ENCODE data around the gene TMEM40.

Gene TMEM40

GRCh38 chr3:12773030-12773709, 14.1 kb upstream of the TMEM40 start:
- Histone ChIP-seq H3K79me1 (ENCODE audit: low read depth, low read length) (no peaks in the 10 kb centered on the region), H3K4me3 (ENCODE audit: low read length in 2 of 2) (no peak overlapping the region), H2BK15ac (ENCODE audit: low read length) (no peak overlapping the region), H2BK5ac (ENCODE audit: low read length) (no peak overlapping the region), H4K91ac (ENCODE audit: low read depth, low read length, poor library complexity) (no peak overlapping the region), H3K4me1 (ENCODE audit: control insufficient read depth in 2 of 2, insufficient read depth in 1 of 2, low read depth in 1 of 2, low read length in 2 of 2) (no peaks in the 10 kb centered on the region), H2BK120ac (ENCODE audit: low read depth, low read length) (no peak overlapping the region), H3K4me2 (ENCODE audit: insufficient read depth, low read length, poor library complexity, severe bottlenecking) (no peak overlapping the region), H3K27me3 (ENCODE audit: control insufficient read depth in 3 of 3, insufficient read depth in 3 of 3, low read depth in 1 of 3, low read length in 3 of 3) (no peaks in the 10 kb centered on the region), H3K18ac (ENCODE audit: low read length) (no peak overlapping the region), H3K14ac (ENCODE audit: low read length) (no peak overlapping the region), H2BK12ac (ENCODE audit: low read length) (no peak overlapping the region), H3K36me3 (replicated peaks in 1 of 2; ENCODE audit: control insufficient read depth in 2 of 2, insufficient read depth in 2 of 2, low read length in 2 of 2) (no peaks in the 10 kb centered on the region), H4K8ac (ENCODE audit: low read depth, low read length) (no peak overlapping the region), H3K4ac (ENCODE audit: low read length) (no peak overlapping the region), H3K27ac (replicated peaks; ENCODE audit: low read length) (no peak overlapping the region), H3K9ac (ENCODE audit: low read depth, low read length, poor library complexity) (no peak overlapping the region), H3K9me3 (replicated peaks in 1 of 2; ENCODE audit: control insufficient read depth in 2 of 2, insufficient read depth in 1 of 2, low read depth in 1 of 2, low read length in 2 of 2) (no peaks in the 10 kb centered on the region), H2AK5ac (ENCODE audit: low read depth, low read length) (no peak overlapping the region), H2AFZ (ENCODE audit: low read length) (no peak overlapping the region), H3K23ac (ENCODE audit: low read depth, low read length, poor library complexity) (no peak overlapping the region)
- no CpG with 5 or more reads among the region's 2 CpGs for WGBS, 2 donors (ENCODE audit: extremely low coverage in 2 of 2, insufficient read length in 2 of 2, insufficient replicate concordance in 1 of 2)
- DNase-seq (ENCODE audit: low spot score), result no peak

- no peaks in the 10 kb centered on the region for H3K27me3 ChIP-seq (ENCODE audit: control insufficient read depth in 3 of 3, insufficient read depth in 3 of 3, low read depth in 1 of 3, low read length in 3 of 3)
- no CpG with 5 or more reads among the region's 5 CpGs for WGBS, 2 donors (ENCODE audit: extremely low coverage in 2 of 2, insufficient read length in 2 of 2, insufficient replicate concordance in 1 of 2)
- DNase-seq (ENCODE audit: low spot score), result no peak
- H3K4ac ChIP-seq (ENCODE audit: low read length), result no peak overlapping the region
- H2AK5ac ChIP-seq (ENCODE audit: low read depth, low read length), result no peak overlapping the region
- no peaks in the 10 kb centered on the region for H3K79me1 ChIP-seq (ENCODE audit: low read depth, low read length)
- H3K23ac ChIP-seq (ENCODE audit: low read depth, low read length, poor library complexity), result no peak overlapping the region
- no peak overlapping the region for H2BK12ac ChIP-seq (ENCODE audit: low read length)
- no peak overlapping the region for H2BK120ac ChIP-seq (ENCODE audit: low read depth, low read length)
- no peak overlapping the region for H2BK15ac ChIP-seq (ENCODE audit: low read length)
- no peak overlapping the region for H3K9ac ChIP-seq (ENCODE audit: low read depth, low read length, poor library complexity)
- H3K9me3 ChIP-seq (replicated peaks in 1 of 2; ENCODE audit: control insufficient read depth in 2 of 2, insufficient read depth in 1 of 2, low read depth in 1 of 2, low read length in 2 of 2), result no peaks in the 10 kb centered on the region
- no peaks in the 10 kb centered on the region for H3K4me1 ChIP-seq (ENCODE audit: control insufficient read depth in 2 of 2, insufficient read depth in 1 of 2, low read depth in 1 of 2, low read length in 2 of 2)
- H4K91ac ChIP-seq (ENCODE audit: low read depth, low read length, poor library complexity), result no peak overlapping the region
- H3K4me3 ChIP-seq (ENCODE audit: low read length in 2 of 2), result no peak overlapping the region
- H4K8ac ChIP-seq (ENCODE audit: low read depth, low read length), result no peak overlapping the region
- H3K18ac ChIP-seq (ENCODE audit: low read length), result no peak overlapping the region
- no peak overlapping the region for H3K4me2 ChIP-seq (ENCODE audit: insufficient read depth, low read length, poor library complexity, severe bottlenecking)
- no peak overlapping the region for H3K14ac ChIP-seq (ENCODE audit: low read length)
- no peak overlapping the region for H3K27ac ChIP-seq (replicated peaks; ENCODE audit: low read length)
- H2BK5ac ChIP-seq (ENCODE audit: low read length), result no peak overlapping the region
- no peaks in the 10 kb centered on the region for H3K36me3 ChIP-seq (replicated peaks in 1 of 2; ENCODE audit: control insufficient read depth in 2 of 2, insufficient read depth in 2 of 2, low read length in 2 of 2)
- H2AFZ ChIP-seq (ENCODE audit: low read length), result no peak overlapping the region
Measured at GRCh38 chr3:12772462-12772861, 13.4 kb upstream of the TMEM40 start.

GRCh38 chr3:12771236-12771635, 12.2 kb upstream of the TMEM40 start:
- Histone ChIP-seq H3K9me3 (replicated peaks in 1 of 2; ENCODE audit: control insufficient read depth in 2 of 2, insufficient read depth in 1 of 2, low read depth in 1 of 2, low read length in 2 of 2) (no peaks in the 10 kb centered on the region), H3K4me2 (ENCODE audit: insufficient read depth, low read length, poor library complexity, severe bottlenecking) (no peak overlapping the region), H2BK12ac (ENCODE audit: low read length) (no peak overlapping the region), H3K27me3 (ENCODE audit: control insufficient read depth in 3 of 3, insufficient read depth in 3 of 3, low read depth in 1 of 3, low read length in 3 of 3) (peaks cover 0 to 6% (median 0%) of the 10 kb centered on the region in 3 experiments), H4K91ac (ENCODE audit: low read depth, low read length, poor library complexity) (no peak overlapping the region), H3K23ac (ENCODE audit: low read depth, low read length, poor library complexity) (no peak overlapping the region), H3K4me3 (ENCODE audit: low read length in 2 of 2) (no peak overlapping the region), H3K36me3 (replicated peaks in 1 of 2; ENCODE audit: control insufficient read depth in 2 of 2, insufficient read depth in 2 of 2, low read length in 2 of 2) (no peaks in the 10 kb centered on the region), H2AK5ac (ENCODE audit: low read depth, low read length) (no peak overlapping the region), H3K27ac (replicated peaks; ENCODE audit: low read length) (no peak overlapping the region), H3K14ac (ENCODE audit: low read length) (no peak overlapping the region), H2AFZ (ENCODE audit: low read length) (no peak overlapping the region), H2BK15ac (ENCODE audit: low read length) (no peak overlapping the region), H3K4me1 (ENCODE audit: control insufficient read depth in 2 of 2, insufficient read depth in 1 of 2, low read depth in 1 of 2, low read length in 2 of 2) (no peaks in the 10 kb centered on the region), H3K18ac (ENCODE audit: low read length) (no peak overlapping the region), H3K9ac (ENCODE audit: low read depth, low read length, poor library complexity) (no peak overlapping the region), H2BK5ac (ENCODE audit: low read length) (no peak overlapping the region), H3K79me1 (ENCODE audit: low read depth, low read length) (no peaks in the 10 kb centered on the region), H3K4ac (ENCODE audit: low read length) (no peak overlapping the region), H4K8ac (ENCODE audit: low read depth, low read length) (no peak overlapping the region), H2BK120ac (ENCODE audit: low read depth, low read length) (no peak overlapping the region)
- WGBS, 2 donors (ENCODE audit: extremely low coverage in 2 of 2, insufficient read length in 2 of 2, insufficient replicate concordance in 1 of 2), result no CpG with 5 or more reads among the region's 9 CpGs
- DNase-seq (ENCODE audit: low spot score), result no peak

- Histone ChIP-seq H3K14ac (ENCODE audit: low read length) (no peak overlapping the region), H3K9me3 (replicated peaks in 1 of 2; ENCODE audit: control insufficient read depth in 2 of 2, insufficient read depth in 1 of 2, low read depth in 1 of 2, low read length in 2 of 2) (no peaks in the 10 kb centered on the region), H3K18ac (ENCODE audit: low read length) (no peak overlapping the region), H3K79me1 (ENCODE audit: low read depth, low read length) (no peaks in the 10 kb centered on the region), H3K4me3 (ENCODE audit: low read length in 2 of 2) (no peak overlapping the region), H4K91ac (ENCODE audit: low read depth, low read length, poor library complexity) (no peak overlapping the region), H2AK5ac (ENCODE audit: low read depth, low read length) (no peak overlapping the region), H3K36me3 (replicated peaks in 1 of 2; ENCODE audit: control insufficient read depth in 2 of 2, insufficient read depth in 2 of 2, low read length in 2 of 2) (no peaks in the 10 kb centered on the region), H3K9ac (ENCODE audit: low read depth, low read length, poor library complexity) (no peak overlapping the region), H3K23ac (ENCODE audit: low read depth, low read length, poor library complexity) (no peak overlapping the region), H3K4me2 (ENCODE audit: insufficient read depth, low read length, poor library complexity, severe bottlenecking) (no peak overlapping the region), H3K4me1 (ENCODE audit: control insufficient read depth in 2 of 2, insufficient read depth in 1 of 2, low read depth in 1 of 2, low read length in 2 of 2) (no peaks in the 10 kb centered on the region), H2BK5ac (ENCODE audit: low read length) (no peak overlapping the region), H2BK15ac (ENCODE audit: low read length) (no peak overlapping the region), H3K4ac (ENCODE audit: low read length) (no peak overlapping the region), H3K27ac (replicated peaks; ENCODE audit: low read length) (no peak overlapping the region), H2BK12ac (ENCODE audit: low read length) (no peak overlapping the region), H3K27me3 (ENCODE audit: control insufficient read depth in 3 of 3, insufficient read depth in 3 of 3, low read depth in 1 of 3, low read length in 3 of 3) (peaks cover 0 to 6% (median 0%) of the 10 kb centered on the region in 3 experiments), H2AFZ (ENCODE audit: low read length) (no peak overlapping the region), H4K8ac (ENCODE audit: low read depth, low read length) (no peak overlapping the region), H2BK120ac (ENCODE audit: low read depth, low read length) (no peak overlapping the region)
- WGBS, 2 donors (ENCODE audit: extremely low coverage in 2 of 2, insufficient read length in 2 of 2, insufficient replicate concordance in 1 of 2), result no CpG with 5 or more reads among the region's 2 CpGs
- DNase-seq (ENCODE audit: low spot score), result no peak
Measured at GRCh38 chr3:12769761-12770160, 10.7 kb upstream of the TMEM40 start.
